Fibroblast of the aortic adventitia (primary cell): ENCODE results near the gene KLHL42. TPM values are rescaled to one million over a fixed set of nuclear protein-coding genes. Genes with fewer than 3 reads are reported as not detected.

Experiments
- DNase-seq: peaks from one replicate; pipeline ENCODE4 v3.0.0-alpha.2; 2010; ENCODE audit warnings: low read depth
- H3K4me3 ChIP-seq: 2 replicates; pipeline ENCODE4 v1.5.1; 2011; ENCODE audit warnings: low read depth, mild to moderate bottlenecking, control low read depth, low read length, moderate library complexity
- CTCF ChIP-seq: IDR thresholded peaks from 2 replicates; pipeline ENCODE4 v1.5.1; 2011; ENCODE audit warnings: mild to moderate bottlenecking, low read length, control low read depth, inconsistent platforms; ENCODE audit not compliant: insufficient read depth
- total RNA-seq: library from RNA; depleted of rRNA; stranded (reverse); fragments of >200 nt; gene quantifications from 2 replicates; pipeline ENCODE4 v1.2.3, GENCODE V29; 2012; ENCODE audit warnings: low replicate concordance

KLHL42 gene
- total RNA-seq, 1 donor: 32.5 TPM

- H3K4me3 ChIP-seq: no peak overlapping the region
- no peak for TF ChIP-seq CTCF
- DNase-seq: no peak
These were observed 15.0 kb downstream of the KLHL42 start for GRCh38 chr12:27794818-27795584.

GRCh38 chr12:27796128-27796527 is 16.1 kb downstream of the KLHL42 start:
- no peak for TF ChIP-seq CTCF
- no peak overlapping the region for H3K4me3 ChIP-seq
- DNase-seq: no peak

- no peak for TF ChIP-seq CTCF
- no peak overlapping the region for H3K4me3 ChIP-seq
- DNase-seq: no peak
These were observed 17.4 kb downstream of the KLHL42 start for GRCh38 chr12:27797301-27798025.

- H3K4me3 ChIP-seq: no peak overlapping the region
- no peak for DNase-seq
- no peak for TF ChIP-seq CTCF
These were observed 20.8 kb downstream of the KLHL42 start for GRCh38 chr12:27800819-27801218.

- no peak for DNase-seq
- no peak for TF ChIP-seq CTCF
- no peak overlapping the region for H3K4me3 ChIP-seq
These were observed 21.6 kb downstream of the KLHL42 start for GRCh38 chr12:27801630-27802029.

- no peak for TF ChIP-seq CTCF
- H3K4me3 ChIP-seq: no peak overlapping the region
- no peak for DNase-seq
These were observed 22.5 kb downstream of the KLHL42 start for GRCh38 chr12:27802511-27802910.
